CD1c-positive myeloid dendritic cell (primary cell): Measurements from ENCODE around the gene NDUFA1.
"Not testable (repeated sequence)": the region's sequence is repeated elsewhere in the genome, so short reads cannot be mapped to it uniquely, and the experiment has no call there.

Source experiments
- DNase-seq: peaks from one replicate; pipeline ENCODE4 v3.0.0-alpha.2; 2016; ENCODE audit errors: extremely low spot score

Gene NDUFA1

GRCh38 chrX:119900976-119901375 is 29.3 kb downstream of the NDUFA1 start:
- DNase-seq, result no peak

- no peak for DNase-seq
Measured at GRCh38 chrX:119916310-119916709, 44.7 kb downstream of the NDUFA1 start.

DNA sequence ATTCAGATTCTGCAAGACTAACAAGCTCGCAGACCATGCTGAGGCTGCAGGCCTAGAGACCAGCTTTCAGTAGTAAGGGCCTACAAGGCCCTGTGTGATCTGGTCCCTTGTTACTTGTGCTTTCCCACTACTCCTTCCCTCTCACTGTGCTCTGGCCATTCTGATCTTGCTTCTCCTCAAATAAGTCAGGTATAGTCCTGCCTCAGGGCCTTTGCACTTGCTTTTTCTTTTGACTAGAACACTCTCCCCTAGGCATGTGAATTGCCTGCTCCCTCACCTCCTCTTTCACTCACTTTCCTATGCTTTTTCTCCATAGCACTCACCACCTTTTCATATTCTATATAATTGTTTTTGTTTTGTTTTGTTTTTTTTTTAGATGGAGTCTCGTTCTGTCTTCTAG is 46.2 kb downstream of the NDUFA1 start:
- DNase-seq, result no peak

- DNase-seq, result no peak
Measured at GRCh38 chrX:119919835-119920585, 48.4 kb downstream of the NDUFA1 start.

- not testable (repeated sequence) for DNase-seq
Measured at GRCh38 chrX:119922391-119922790, 50.8 kb downstream of the NDUFA1 start.
